VCaP (cell line): ENCODE measurements around the gene ALDH16A1.

Source experiments
- H3K27ac ChIP-seq: fragments of 450-650 bp; 2 replicates; pipeline ENCODE4 v1.5.1; 2017
- CTCF ChIP-seq: fragments of 450-650 bp; conservative IDR thresholded peaks from 2 replicates; pipeline ENCODE4 v1.5.1; 2017; ENCODE audit warnings: mild to moderate bottlenecking, moderate library complexity

ALDH16A1 gene

GRCh38 chr19:49411681-49412326, 41.2 kb upstream of the ALDH16A1 start:
- no peak overlapping the region for H3K27ac ChIP-seq
- TF ChIP-seq CTCF: no peak

- H3K27ac ChIP-seq: no peak overlapping the region
- no peak for TF ChIP-seq CTCF
These were observed 39.7 kb upstream of the ALDH16A1 start for GRCh38 chr19:49413348-49413747.

- H3K27ac ChIP-seq: no peak overlapping the region
- TF ChIP-seq CTCF: no peak
These were observed 38.8 kb upstream of the ALDH16A1 start for GRCh38 chr19:49414256-49414655.

GRCh38 chr19:49415102-49415809, 37.8 kb upstream of the ALDH16A1 start:
- no peak overlapping the region for H3K27ac ChIP-seq

GRCh38 chr19:49415810-49416200, 37.2 kb upstream of the ALDH16A1 start:
- TF ChIP-seq CTCF: no peak
- no peak overlapping the region for H3K27ac ChIP-seq

More at GRCh38 chr19:49415102-49415809, 37.8 kb upstream of the ALDH16A1 start:
- TF ChIP-seq CTCF: no peak

- TF ChIP-seq CTCF: no peak
- H3K27ac ChIP-seq: no peak overlapping the region
These were observed 35.9 kb upstream of the ALDH16A1 start for GRCh38 chr19:49417088-49417487.

GRCh38 chr19:49418511-49418910, 34.5 kb upstream of the ALDH16A1 start:
- H3K27ac ChIP-seq: no peak overlapping the region
- no peak for TF ChIP-seq CTCF
